DOHH2 (cell line): ENCODE measurements around the gene STAP2.

Experiments
- H3F3A ChIP-seq: fragments of 200-600 bp; sonication (generic), shearing (Covaris generic); 2 replicates; pipeline ENCODE4 v1.6.0; 2016; ENCODE audit warnings: antibody characterized with exemption, mild to moderate bottlenecking; ENCODE audit not compliant: control insufficient read depth, insufficient read depth
- H3K27ac ChIP-seq: fragments of 200-600 bp; sonication (generic); 2 replicates; pipeline ENCODE4 v1.5.1; 2014; ENCODE audit warnings: low read depth, mild to moderate bottlenecking, low read length, moderate library complexity
- H3K27me3 ChIP-seq: fragments of 200-600 bp; sonication (generic); 2 replicates; pipeline ENCODE4 v1.6.1; 2014; ENCODE audit warnings: mild to moderate bottlenecking, low read length, mixed read lengths; ENCODE audit not compliant: control insufficient read depth
- H3K36me3 ChIP-seq: fragments of 200-600 bp; sonication (generic); 2 replicates; pipeline ENCODE4 v1.6.1; 2014; ENCODE audit warnings: mild to moderate bottlenecking, low read length, moderate library complexity, mixed read lengths; ENCODE audit not compliant: control insufficient read depth
- H3K4me1 ChIP-seq: fragments of 200-600 bp; sonication (generic); 2 replicates; pipeline ENCODE4 v1.6.1; 2014; ENCODE audit warnings: mild to moderate bottlenecking, low read length, mixed read lengths; ENCODE audit not compliant: control insufficient read depth
- H3K4me2 ChIP-seq: fragments of 200-600 bp; sonication (generic); 2 replicates; pipeline ENCODE4 v1.6.0; 2014; ENCODE audit warnings: mild to moderate bottlenecking, low read length, moderate library complexity
- H3K4me3 ChIP-seq: fragments of 200-600 bp; sonication (generic); 2 replicates; pipeline ENCODE4 v1.5.1; 2014; ENCODE audit warnings: mild to moderate bottlenecking, low read length, mixed read lengths
- H3K79me2 ChIP-seq: fragments of 200-600 bp; sonication (generic); 2 replicates; pipeline ENCODE4 v1.6.1; 2014; ENCODE audit warnings: mild to moderate bottlenecking, low read length, mixed read lengths; ENCODE audit not compliant: control insufficient read depth
- H3K9me2 ChIP-seq: fragments of 200-600 bp; sonication (generic); replicated peaks from 2 replicates; pipeline ENCODE4 v1.6.1; 2014; ENCODE audit warnings: mild to moderate bottlenecking, low read length, mixed read lengths; ENCODE audit not compliant: control insufficient read depth
- H3K9me3 ChIP-seq: fragments of 200-600 bp; sonication (generic); 2 replicates; pipeline ENCODE4 v1.6.1; 2014; ENCODE audit warnings: antibody characterized with exemption, low read length, mixed read lengths; ENCODE audit not compliant: control insufficient read depth, insufficient read depth
- H4K20me1 ChIP-seq: fragments of 200-600 bp; sonication (generic); 2 replicates; pipeline ENCODE4 v1.6.0; 2014; ENCODE audit warnings: low read depth, mild to moderate bottlenecking, antibody characterized with exemption, low read length, moderate library complexity; ENCODE audit not compliant: control insufficient read depth, insufficient read depth
- EZH2phosphoT487 ChIP-seq: fragments of 200-600 bp; sonication (generic); IDR thresholded peaks from 2 replicates; pipeline ENCODE4 v1.6.1; 2017; ENCODE audit warnings: borderline replicate concordance, mild to moderate bottlenecking, antibody characterized with exemption, low read length, moderate library complexity, mixed read lengths
- TF ChIP-seq, protein P1 (sequence below): fragments of 200-600 bp; sonication (generic); IDR thresholded peaks from one replicate; pipeline ENCODE4 v1.5.1; 2014; ENCODE audit warnings: antibody characterized with exemption, mild to moderate bottlenecking, low read depth, low read length; ENCODE audit not compliant: poor library complexity, severe bottlenecking

STAP2 gene

DNA sequence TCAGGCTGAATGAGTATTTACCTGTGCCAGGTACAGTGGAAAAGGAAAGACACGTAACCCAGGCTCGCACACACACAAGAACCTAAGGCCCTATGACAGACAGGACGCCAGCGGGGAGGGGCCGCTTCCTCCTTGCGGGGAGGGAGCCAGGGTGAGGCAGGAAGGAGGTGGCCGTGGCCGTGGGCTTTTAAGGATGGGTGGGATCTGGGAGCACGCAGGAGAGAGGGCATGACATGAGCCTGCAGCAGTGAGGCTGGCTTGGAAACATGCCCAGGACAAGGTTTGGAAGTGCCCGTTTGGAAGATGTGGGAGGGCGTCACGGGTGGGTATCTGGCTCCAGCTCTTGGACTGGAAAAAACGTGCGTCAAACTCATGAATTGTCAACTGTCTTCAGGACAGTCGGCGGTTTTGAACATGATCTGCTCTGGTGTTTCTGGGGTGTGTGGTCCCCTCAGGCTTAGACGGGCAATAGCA lies 41.7 kb upstream of the STAP2 start:
- Histone ChIP-seq H3K9me2 (no peaks in the 10 kb centered on the region), H3K36me3 (peaks cover 2% of the 10 kb centered on the region; the same call in 1 of the 2 replicates), H3F3A (peaks cover 7% of the 10 kb centered on the region), H3K4me2 (peak overlapping the region; percentile 66), H3K27me3 (no peaks in the 10 kb centered on the region), H4K20me1 (peaks cover 22% of the 10 kb centered on the region), H3K9me3 (no peaks in the 10 kb centered on the region), H3K4me1 (peaks cover 62% of the 10 kb centered on the region), H3K79me2 (peaks cover 80% of the 10 kb centered on the region), H3K27ac (peak overlapping the region; percentile 27), H3K4me3 (peak overlapping the region; percentile 52)
- no peak for TF ChIP-seq EZH2phosphoT487
- TF ChIP-seq, protein P1, sequence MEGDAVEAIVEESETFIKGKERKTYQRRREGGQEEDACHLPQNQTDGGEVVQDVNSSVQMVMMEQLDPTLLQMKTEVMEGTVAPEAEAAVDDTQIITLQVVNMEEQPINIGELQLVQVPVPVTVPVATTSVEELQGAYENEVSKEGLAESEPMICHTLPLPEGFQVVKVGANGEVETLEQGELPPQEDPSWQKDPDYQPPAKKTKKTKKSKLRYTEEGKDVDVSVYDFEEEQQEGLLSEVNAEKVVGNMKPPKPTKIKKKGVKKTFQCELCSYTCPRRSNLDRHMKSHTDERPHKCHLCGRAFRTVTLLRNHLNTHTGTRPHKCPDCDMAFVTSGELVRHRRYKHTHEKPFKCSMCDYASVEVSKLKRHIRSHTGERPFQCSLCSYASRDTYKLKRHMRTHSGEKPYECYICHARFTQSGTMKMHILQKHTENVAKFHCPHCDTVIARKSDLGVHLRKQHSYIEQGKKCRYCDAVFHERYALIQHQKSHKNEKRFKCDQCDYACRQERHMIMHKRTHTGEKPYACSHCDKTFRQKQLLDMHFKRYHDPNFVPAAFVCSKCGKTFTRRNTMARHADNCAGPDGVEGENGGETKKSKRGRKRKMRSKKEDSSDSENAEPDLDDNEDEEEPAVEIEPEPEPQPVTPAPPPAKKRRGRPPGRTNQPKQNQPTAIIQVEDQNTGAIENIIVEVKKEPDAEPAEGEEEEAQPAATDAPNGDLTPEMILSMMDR, result no peak

DNA sequence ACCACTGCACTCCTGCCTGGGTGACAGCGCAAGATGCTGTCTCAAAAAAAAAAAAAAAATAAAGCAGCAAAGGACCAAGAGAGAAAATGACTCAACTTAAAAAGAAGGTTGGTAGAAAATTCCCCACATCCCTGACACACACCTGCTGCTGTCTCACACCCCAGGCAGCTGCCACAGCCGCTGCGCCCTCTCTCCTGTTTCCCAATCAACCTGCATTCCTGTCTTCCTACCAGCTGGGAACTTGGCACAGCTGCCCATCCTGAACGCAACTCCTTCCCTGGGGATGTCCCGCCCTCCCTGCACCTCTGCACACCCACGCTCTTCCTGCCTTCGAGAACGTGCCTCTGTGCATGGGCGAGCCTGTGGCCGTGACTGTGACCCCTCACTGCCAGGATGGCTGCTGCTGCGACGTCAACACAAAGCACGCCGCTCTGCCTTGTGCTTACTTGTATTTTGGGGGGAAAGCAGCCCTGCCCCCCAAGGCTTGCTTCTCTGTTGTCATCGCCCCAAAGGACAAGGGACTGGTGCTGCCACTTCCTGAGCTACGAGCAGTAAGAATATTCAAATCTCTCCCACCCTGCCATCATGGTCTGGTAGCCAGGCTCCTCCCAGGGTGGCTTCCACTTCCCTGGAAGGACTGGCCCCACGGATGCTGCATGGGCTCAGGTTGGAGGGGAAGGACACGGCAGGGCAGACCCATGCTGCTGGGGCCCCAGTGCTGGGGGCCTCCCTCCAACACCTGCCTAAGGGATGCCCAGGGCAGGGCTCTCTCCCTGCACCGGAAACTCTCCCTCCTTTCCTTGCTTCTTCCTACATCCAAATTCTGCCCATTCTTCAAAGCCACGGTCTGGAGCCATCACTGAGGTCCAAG lies 41.0 kb upstream of the STAP2 start:
- Histone ChIP-seq H3F3A (peaks cover 7% of the 10 kb centered on the region), H3K9me3 (no peaks in the 10 kb centered on the region), H3K27me3 (no peaks in the 10 kb centered on the region), H3K9me2 (no peaks in the 10 kb centered on the region), H4K20me1 (peaks cover 28% of the 10 kb centered on the region), H3K4me1 (peaks cover 69% of the 10 kb centered on the region), H3K79me2 (peaks cover 84% of the 10 kb centered on the region), H3K27ac (peak overlapping the region; percentile 27), H3K36me3 (peaks cover 2% of the 10 kb centered on the region; the same call in 1 of the 2 replicates), H3K4me3 (peak overlapping the region; percentile 52), H3K4me2 (peak overlapping the region; percentile 66)
- TF ChIP-seq, protein P1, result no peak
- TF ChIP-seq EZH2phosphoT487, result no peak

DNA sequence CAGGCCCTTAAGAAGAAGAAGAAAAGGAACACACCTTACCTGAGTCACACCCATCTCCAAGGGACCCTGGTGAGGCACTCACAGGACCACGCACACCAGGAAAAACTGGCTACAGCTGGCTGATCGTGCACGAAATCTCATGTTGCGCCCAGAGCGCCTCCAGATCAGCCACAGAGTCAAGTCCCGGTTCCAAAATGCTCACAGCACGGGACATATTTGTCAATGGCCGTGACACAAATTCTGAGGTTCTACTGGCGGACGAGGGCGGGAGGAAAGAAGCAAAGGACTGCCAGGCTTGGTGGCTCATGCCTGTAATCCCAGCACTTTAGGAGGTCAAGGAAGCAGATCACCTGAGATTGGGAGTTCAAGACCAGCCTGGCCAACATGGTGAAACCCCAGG lies 40.3 kb upstream of the STAP2 start:
- H3K79me2 ChIP-seq, result peaks cover 84% of the 10 kb centered on the region
- no peaks in the 10 kb centered on the region for H3K27me3 ChIP-seq
- peak overlapping the region; percentile 52 for H3K4me3 ChIP-seq
- no peaks in the 10 kb centered on the region for H3K9me3 ChIP-seq
- H3K9me2 ChIP-seq, result no peaks in the 10 kb centered on the region
- peaks cover 7% of the 10 kb centered on the region for H3F3A ChIP-seq
- H3K4me1 ChIP-seq, result peaks cover 71% of the 10 kb centered on the region
- H3K36me3 ChIP-seq, result peaks cover 2% of the 10 kb centered on the region; the same call in 1 of the 2 replicates
- no peak overlapping the region for H3K27ac ChIP-seq
- peak overlapping the region; percentile 66 for H3K4me2 ChIP-seq
- H4K20me1 ChIP-seq, result peaks cover 35% of the 10 kb centered on the region
- TF ChIP-seq, protein P1, result no peak
